Measurements from ENCODE around the gene CCDC12.

GRCh38 chr3:46926447-46926846, 50.1 kb downstream of the CCDC12 start:
- TF ChIP-seq CTCF (IDR thresholded peaks at IDR 0.05; ENCODE audit: insufficient read depth, low read length) (no peak), POLR2AphosphoS5 (IDR thresholded peaks at IDR 0.05; ENCODE audit: low read depth) (no peak), REST (IDR thresholded peaks at IDR 0.05; ENCODE audit: insufficient replicate concordance, low read depth) (no peak), GABPA (IDR thresholded peaks at IDR 0.05; ENCODE audit: low read depth) (no peak)

Measured in HL-60 (cell line).